DMS114 treated with DMSO at 0.1 percent for 48 hours (cell line): ENCODE measurements around the gene HOXA7.

Source experiments
- DNase-seq: peaks from one replicate; lab custom pipeline; 2025; ENCODE audit not compliant: unreplicated experiment; lab: John Stamatoyannopoulos, UW

The HOXA7 gene

DNA sequence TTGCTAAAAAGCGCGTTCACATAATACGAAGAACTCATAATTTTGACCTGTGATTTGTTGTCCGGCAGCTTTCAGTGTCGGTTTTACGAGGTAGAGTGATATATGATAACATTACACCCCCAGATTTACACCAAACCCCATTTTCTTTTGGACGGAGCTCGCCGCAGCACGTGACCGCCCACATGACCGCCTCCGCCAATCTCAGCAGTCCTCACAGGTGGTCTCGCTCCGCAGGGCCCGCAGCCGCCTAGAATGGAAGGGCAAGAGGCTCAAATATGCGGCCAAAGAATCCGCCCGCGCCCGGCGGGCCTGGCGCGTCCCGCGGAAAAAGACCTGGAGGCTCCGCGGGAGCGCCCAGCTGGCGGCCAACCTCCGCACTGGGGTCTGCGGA lies at the start of gene HOXA7:
Gene HOXA7 (minus strand): TSS at position 168 of the 391 bp plus-strand sequence. CDS start 130 bp downstream, at position 38.
- DNase-seq: peak; percentile 73

GRCh38 chr7:27205325-27206280 lies 49.1 kb upstream of the HOXA7 start:
- no peak for DNase-seq

DNA sequence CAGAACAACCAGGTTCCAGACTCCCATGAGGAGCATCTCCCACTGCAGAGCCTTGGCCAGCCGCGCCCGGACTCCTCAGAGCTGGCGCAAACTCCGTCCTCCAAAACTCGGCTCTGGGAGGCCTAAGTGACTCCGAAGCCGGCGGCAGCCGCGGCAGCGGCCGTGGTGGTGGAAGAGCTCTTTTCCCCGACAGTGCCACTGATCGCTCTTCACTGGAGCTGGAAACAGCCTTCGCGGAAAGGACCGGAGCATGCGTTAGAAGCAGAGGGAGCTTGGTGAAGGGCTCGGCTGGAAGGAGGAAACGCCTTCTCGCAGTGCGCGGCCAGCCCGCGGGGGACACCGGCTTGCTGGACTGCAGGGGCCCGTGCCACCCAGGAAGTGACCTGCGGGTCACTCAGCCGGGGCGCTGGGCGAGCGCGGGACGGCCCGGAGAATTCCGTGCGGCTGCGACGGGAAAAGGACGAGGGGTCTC lies 48.4 kb upstream of the HOXA7 start:
- no peak for DNase-seq

DNA sequence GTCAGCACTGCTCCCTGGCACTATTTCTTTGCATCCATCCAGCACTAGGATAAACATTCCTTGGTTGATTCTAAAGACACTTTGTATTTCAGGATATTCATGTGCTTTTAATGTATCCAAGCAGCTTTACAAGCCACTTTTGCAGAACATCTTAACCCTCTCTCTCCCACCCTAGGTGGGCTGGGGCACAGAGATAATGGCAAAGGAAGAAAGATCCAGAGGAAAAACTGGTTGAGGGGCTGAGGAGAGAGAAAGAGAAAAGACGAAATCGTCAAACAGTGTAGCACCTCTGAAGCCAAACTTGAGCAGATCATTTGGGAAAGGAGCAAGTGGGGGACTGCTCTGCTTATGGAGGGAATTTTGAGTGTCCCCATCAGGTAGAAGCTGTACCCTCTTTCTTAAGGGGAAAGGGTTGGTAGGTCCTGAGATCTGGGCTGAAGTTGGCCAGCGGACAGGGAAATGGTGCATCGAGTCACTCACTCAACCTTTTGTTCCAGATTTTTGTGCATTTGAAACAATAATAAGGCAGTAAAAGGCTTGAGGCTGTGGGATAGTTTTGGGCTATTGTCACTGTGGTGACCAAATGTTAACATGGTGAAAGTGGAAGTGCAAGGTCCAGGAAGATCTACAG lies 47.6 kb upstream of the HOXA7 start:
- no peak for DNase-seq

- DNase-seq: no peak
These were observed 47.0 kb upstream of the HOXA7 start for GRCh38 chr7:27203365-27203953.

DNA sequence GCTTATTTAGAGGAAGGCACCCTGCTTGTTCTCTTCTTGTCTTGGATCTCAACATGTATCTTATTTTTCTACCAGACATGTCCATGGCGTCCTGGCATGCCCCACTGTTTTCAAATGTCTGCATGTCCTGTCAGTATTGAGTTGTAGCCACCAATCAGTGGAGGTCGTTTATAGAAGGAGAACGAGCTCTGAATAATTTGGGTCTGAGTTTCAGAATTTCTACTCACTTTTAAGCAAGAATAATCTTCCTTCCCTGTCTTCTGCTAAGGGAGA lies 46.3 kb upstream of the HOXA7 start:
- DNase-seq: no peak

- DNase-seq: no peak
These were observed 45.8 kb upstream of the HOXA7 start for GRCh38 chr7:27202018-27202861.

DNA sequence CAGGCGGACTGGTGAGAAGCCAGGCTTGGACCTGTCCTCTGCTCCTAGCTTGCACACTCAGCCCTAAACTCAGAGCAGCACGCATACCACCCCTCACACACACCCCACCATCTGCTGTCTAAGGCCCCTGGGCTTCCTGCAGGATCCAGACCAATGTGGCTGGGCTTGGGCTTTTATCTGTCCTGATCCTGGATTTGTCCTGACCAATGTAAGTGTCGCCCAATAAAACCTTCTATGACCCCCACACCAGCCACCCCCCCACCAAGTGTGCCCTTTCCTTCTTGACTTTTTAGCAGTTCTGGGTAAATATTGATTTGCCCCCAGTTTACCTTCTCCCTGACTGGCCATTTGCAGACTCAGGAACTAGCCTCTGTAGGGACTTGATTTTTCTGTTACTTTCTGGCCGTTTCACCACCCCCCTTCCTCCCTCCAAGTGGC lies 45.1 kb upstream of the HOXA7 start:
- DNase-seq: no peak

DNA sequence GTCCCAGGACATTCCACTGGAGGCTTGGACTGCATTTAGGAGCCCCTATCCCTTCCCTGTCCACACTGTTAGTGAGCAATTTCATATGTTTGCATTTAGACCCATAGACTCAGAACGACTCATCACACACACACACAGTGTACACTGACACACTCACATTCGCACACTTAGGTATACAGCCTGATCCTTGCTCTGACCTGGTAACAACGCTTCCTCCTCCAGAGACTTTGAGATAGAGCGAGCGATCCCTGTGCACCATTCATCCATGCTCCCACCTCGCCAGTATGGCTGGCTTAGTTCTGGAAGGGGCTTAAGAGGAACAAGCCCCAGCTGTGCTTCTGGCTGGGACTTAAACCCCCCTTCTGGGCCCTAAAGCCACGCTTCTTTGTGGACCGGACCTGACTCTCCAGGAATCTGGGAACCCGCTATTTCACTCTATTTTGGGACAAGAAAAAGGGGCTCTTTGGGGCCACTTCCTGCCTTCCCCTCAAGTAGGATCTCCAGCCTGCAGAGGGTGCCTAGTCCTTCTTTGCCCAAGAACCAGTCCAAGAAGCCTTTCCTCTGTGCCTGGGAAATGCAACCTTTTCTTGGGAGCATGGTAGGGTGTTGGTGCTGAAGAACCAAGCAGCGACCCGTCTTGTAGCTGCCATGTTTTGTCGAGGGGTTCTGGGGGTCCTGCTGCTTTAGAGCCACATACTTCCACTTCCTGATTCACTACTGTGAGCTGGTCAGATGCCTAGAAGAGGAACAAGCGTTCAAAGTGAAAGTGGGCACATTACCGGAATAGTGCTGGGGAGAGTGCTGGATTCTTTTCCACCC lies 44.5 kb upstream of the HOXA7 start:
- DNase-seq: no peak

- no peak for DNase-seq
These were observed 43.6 kb upstream of the HOXA7 start, which contains the start of gene HOXA13 for GRCh38 chr7:27199849-27200760. Gene HOXA13 (minus strand): TSS chr7:27200091. CDS start chr7:27200077, 14 bp downstream.

DNA sequence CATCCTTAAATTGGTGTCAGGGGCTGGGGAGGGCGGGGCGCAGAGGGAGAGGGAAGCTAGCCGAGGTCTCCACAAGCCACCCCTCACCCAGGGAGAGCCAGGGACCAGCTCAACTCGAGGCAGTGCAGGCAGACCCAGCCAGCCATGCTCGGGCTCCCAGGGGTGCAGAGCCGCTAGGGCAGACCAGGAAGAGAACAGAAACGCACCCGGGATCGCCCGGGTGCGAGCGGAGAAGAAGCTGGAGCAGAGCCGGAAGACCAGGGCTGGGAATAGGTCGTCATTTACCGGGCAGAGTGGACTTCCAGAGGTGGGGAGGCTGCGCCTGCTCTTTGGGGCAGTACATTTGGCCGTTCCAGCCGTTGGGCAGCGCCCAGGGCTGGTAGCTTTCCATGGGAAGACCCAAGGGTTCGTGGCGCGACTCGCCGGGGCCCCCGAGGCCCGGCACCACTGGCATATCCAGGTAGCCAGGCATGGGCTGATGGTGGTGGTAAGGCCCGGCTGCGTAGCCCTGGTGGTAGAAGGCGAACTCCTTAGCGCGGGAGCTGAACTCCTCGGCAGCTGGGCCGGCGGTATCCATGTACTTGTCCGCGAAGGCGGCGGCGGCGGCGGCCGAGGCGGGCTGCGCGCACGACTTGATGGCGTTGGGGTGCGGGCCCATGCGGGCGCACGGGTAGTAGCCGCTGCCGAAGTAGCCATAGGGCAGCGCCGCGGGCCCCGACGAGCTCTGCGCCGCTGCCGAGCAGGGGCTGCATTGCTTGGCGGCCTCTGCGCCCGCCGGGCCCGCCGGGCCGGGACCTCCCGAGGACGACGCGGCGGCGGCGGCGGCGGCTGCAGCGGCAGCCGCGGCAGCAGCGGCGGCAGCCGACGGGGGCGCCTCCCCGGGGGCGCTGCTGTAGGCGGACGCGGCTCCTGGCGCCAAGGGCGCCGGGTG lies 42.7 kb upstream of the HOXA7 start:
- no peak for DNase-seq

GRCh38 chr7:27198138-27198841 lies 41.8 kb upstream of the HOXA7 start:
- DNase-seq: no peak

DNA sequence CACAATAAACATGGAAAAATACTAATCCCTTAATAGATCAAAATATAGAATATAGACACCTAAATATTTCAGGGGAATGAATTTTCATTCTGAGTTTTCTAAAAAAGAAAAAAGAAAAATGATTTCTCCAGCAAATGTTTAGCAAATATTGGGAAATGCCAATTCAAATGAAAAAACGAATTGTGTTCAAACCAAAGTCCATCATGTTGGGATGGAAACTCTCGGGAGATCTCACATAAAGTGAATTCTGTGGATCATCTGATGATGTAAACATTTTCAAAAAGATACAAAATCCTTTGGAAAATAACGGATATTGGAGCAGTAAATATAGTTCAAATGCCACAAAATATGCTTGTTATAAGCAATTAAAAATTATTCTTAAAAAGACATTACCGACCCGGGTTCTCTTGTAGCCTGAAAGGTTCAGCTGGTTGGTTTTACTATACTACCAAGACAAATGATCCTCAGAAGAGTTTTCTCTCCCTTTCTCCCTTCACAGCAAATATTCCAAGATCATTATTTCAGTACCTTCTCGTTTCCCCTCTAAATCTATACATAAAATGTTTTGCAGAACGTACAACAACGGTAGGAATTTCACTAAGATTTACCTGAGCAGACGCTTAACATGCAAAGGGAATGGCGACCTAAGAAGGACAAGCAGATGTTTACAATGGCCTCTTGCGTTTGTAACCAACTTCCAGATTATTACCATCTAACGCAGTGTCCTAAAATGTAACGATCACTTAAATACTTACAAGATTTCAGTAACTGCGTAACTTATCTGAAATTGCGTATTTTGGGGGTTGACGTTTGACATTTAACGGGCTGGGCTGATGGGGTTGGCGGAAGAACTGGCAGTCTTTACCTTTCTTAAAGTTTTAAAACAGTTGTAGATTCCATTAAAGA lies 40.9 kb upstream of the HOXA7 start:
- DNase-seq: no peak

GRCh38 chr7:27196287-27196767 lies 39.9 kb upstream of the HOXA7 start:
- DNase-seq: peak; percentile 74

DNA sequence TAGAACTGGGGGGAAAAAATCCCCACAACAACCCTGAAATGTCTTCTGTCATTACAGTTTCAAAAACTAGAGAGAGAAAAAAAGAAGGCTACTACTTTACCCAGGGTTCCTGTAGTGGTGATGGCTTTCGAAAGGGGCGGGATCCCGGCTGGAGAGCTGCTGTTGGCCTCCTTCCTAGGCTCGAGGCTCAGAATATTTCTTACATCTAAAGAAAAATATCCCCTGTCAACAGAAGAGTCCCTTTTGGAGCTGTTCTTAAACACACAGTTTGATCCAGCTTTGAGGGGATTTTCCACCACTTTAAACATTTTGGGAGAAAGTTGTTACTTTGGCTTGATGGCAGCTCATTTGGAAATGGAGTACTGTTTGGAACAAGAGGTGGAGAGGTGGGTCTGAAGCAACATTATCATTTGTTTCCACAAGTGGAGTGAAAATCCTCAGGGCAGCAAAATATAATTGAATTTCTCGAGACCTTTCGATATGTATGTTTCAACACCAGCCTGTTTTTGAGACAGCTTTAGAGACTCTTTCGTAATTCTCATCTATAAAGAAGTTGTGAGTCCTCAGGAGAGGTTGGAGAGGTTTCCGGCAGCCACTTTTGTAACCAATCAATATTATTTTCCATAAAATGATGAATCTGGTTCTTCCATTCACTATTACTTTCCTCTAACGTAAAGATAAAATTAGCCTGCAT lies 38.4 kb upstream of the HOXA7 start:
- DNase-seq: no peak

GRCh38 chr7:27194002-27194352 lies 37.5 kb upstream of the HOXA7 start:
- no peak for DNase-seq
